Measurements from ENCODE around the gene KLHL3.
"Not testable (repeated sequence)": the region's sequence is repeated elsewhere in the genome, so short reads cannot be mapped to it uniquely, and the experiment has no call there.

Gene KLHL3

GRCh38 chr5:137647401-137647800, 88.5 kb downstream of the KLHL3 start:
- DNase-seq (ENCODE audit: low spot score), result no peak
- H2AFZ ChIP-seq (ENCODE audit: low read length), result no peak overlapping the region
- H3K18ac ChIP-seq (ENCODE audit: low read length), result peak overlapping the region; percentile 34
- H2BK5ac ChIP-seq (ENCODE audit: low read length), result no peak overlapping the region
- H4K8ac ChIP-seq (ENCODE audit: low read depth, low read length), result no peak overlapping the region
- H3K4me2 ChIP-seq (ENCODE audit: insufficient read depth, low read length, poor library complexity, severe bottlenecking), result peak overlapping the region; percentile 4
- H3K4me1 ChIP-seq (ENCODE audit: control insufficient read depth in 2 of 2, insufficient read depth in 1 of 2, low read depth in 1 of 2, low read length in 2 of 2), result no peaks in the 10 kb centered on the region
- H2BK15ac ChIP-seq (ENCODE audit: low read length), result no peak overlapping the region
- H3K27ac ChIP-seq (replicated peaks; ENCODE audit: low read length), result no peak overlapping the region
- H4K91ac ChIP-seq (ENCODE audit: low read depth, low read length, poor library complexity), result no peak overlapping the region
- H3K9ac ChIP-seq (ENCODE audit: low read depth, low read length, poor library complexity), result no peak overlapping the region
- H2BK120ac ChIP-seq (ENCODE audit: low read depth, low read length), result no peak overlapping the region
- H3K4ac ChIP-seq (ENCODE audit: low read length), result no peak overlapping the region
- H3K23ac ChIP-seq (ENCODE audit: low read depth, low read length, poor library complexity), result peak overlapping the region; percentile 52
- H3K14ac ChIP-seq (ENCODE audit: low read length), result no peak overlapping the region
- H3K9me3 ChIP-seq (replicated peaks in 1 of 2; ENCODE audit: control insufficient read depth in 2 of 2, insufficient read depth in 1 of 2, low read depth in 1 of 2, low read length in 2 of 2), result peaks cover 0 to 6% of the 10 kb centered on the region in 2 donors
- H3K79me1 ChIP-seq (ENCODE audit: low read depth, low read length), result no peaks in the 10 kb centered on the region
- H2BK12ac ChIP-seq (ENCODE audit: low read length), result no peak overlapping the region
- no peak overlapping the region for H2AK5ac ChIP-seq (ENCODE audit: low read depth, low read length)
- H3K4me3 ChIP-seq (ENCODE audit: low read length in 2 of 2), result no peak overlapping the region
- no peaks in the 10 kb centered on the region for H3K36me3 ChIP-seq (replicated peaks in 1 of 2; ENCODE audit: control insufficient read depth in 2 of 2, insufficient read depth in 2 of 2, low read length in 2 of 2)
- H3K27me3 ChIP-seq (ENCODE audit: control insufficient read depth in 3 of 3, insufficient read depth in 3 of 3, low read depth in 1 of 3, low read length in 3 of 3), result no peaks in the 10 kb centered on the region
- no CpG with 5 or more reads among the region's 11 CpGs for WGBS, 2 donors (ENCODE audit: extremely low coverage in 2 of 2, insufficient read length in 2 of 2, insufficient replicate concordance in 1 of 2)

GRCh38 chr5:137646761-137647160, 89.1 kb downstream of the KLHL3 start:
- H3K4me3 ChIP-seq (ENCODE audit: low read length in 2 of 2), result no peak overlapping the region
- no peak overlapping the region for H3K4me2 ChIP-seq (ENCODE audit: insufficient read depth, low read length, poor library complexity, severe bottlenecking)
- H3K4me1 ChIP-seq (ENCODE audit: control insufficient read depth in 2 of 2, insufficient read depth in 1 of 2, low read depth in 1 of 2, low read length in 2 of 2), result no peaks in the 10 kb centered on the region
- H4K91ac ChIP-seq (ENCODE audit: low read depth, low read length, poor library complexity), result no peak overlapping the region
- no peak overlapping the region for H3K23ac ChIP-seq (ENCODE audit: low read depth, low read length, poor library complexity)
- H2BK120ac ChIP-seq (ENCODE audit: low read depth, low read length), result no peak overlapping the region
- H3K27ac ChIP-seq (replicated peaks; ENCODE audit: low read length), result no peak overlapping the region
- peaks cover 0 to 6% of the 10 kb centered on the region in 2 donors for H3K9me3 ChIP-seq (replicated peaks in 1 of 2; ENCODE audit: control insufficient read depth in 2 of 2, insufficient read depth in 1 of 2, low read depth in 1 of 2, low read length in 2 of 2)
- no peaks in the 10 kb centered on the region for H3K27me3 ChIP-seq (ENCODE audit: control insufficient read depth in 3 of 3, insufficient read depth in 3 of 3, low read depth in 1 of 3, low read length in 3 of 3)
- H3K79me1 ChIP-seq (ENCODE audit: low read depth, low read length), result no peaks in the 10 kb centered on the region
- no peak for DNase-seq (ENCODE audit: low spot score)
- no peaks in the 10 kb centered on the region for H3K36me3 ChIP-seq (replicated peaks in 1 of 2; ENCODE audit: control insufficient read depth in 2 of 2, insufficient read depth in 2 of 2, low read length in 2 of 2)
- H2BK15ac ChIP-seq (ENCODE audit: low read length), result no peak overlapping the region
- H2BK12ac ChIP-seq (ENCODE audit: low read length), result no peak overlapping the region
- H2BK5ac ChIP-seq (ENCODE audit: low read length), result no peak overlapping the region
- no peak overlapping the region for H3K14ac ChIP-seq (ENCODE audit: low read length)
- no peak overlapping the region for H3K9ac ChIP-seq (ENCODE audit: low read depth, low read length, poor library complexity)
- no peak overlapping the region for H3K4ac ChIP-seq (ENCODE audit: low read length)
- WGBS, 2 donors (ENCODE audit: extremely low coverage in 2 of 2, insufficient read length in 2 of 2, insufficient replicate concordance in 1 of 2), result no CpG with 5 or more reads among the region's 2 CpGs
- H2AK5ac ChIP-seq (ENCODE audit: low read depth, low read length), result no peak overlapping the region
- H2AFZ ChIP-seq (ENCODE audit: low read length), result no peak overlapping the region
- H3K18ac ChIP-seq (ENCODE audit: low read length), result no peak overlapping the region
- H4K8ac ChIP-seq (ENCODE audit: low read depth, low read length), result no peak overlapping the region

- H3K9ac ChIP-seq (ENCODE audit: low read depth, low read length, poor library complexity); H2AK5ac ChIP-seq (ENCODE audit: low read depth, low read length); H3K36me3 ChIP-seq (replicated peaks in 1 of 2; ENCODE audit: control insufficient read depth in 2 of 2, insufficient read depth in 2 of 2, low read length in 2 of 2); H3K4ac ChIP-seq (ENCODE audit: low read length); H3K4me2 ChIP-seq (ENCODE audit: insufficient read depth, low read length, poor library complexity, severe bottlenecking); H3K27me3 ChIP-seq (ENCODE audit: control insufficient read depth in 3 of 3, insufficient read depth in 3 of 3, low read depth in 1 of 3, low read length in 3 of 3); H2BK5ac ChIP-seq (ENCODE audit: low read length); H3K18ac ChIP-seq (ENCODE audit: low read length); H4K91ac ChIP-seq (ENCODE audit: low read depth, low read length, poor library complexity); H3K4me3 ChIP-seq (ENCODE audit: low read length in 2 of 2); H3K27ac ChIP-seq (replicated peaks; ENCODE audit: low read length); H3K79me1 ChIP-seq (ENCODE audit: low read depth, low read length); DNase-seq (ENCODE audit: low spot score); H2BK120ac ChIP-seq (ENCODE audit: low read depth, low read length); H3K9me3 ChIP-seq (replicated peaks in 1 of 2; ENCODE audit: control insufficient read depth in 2 of 2, insufficient read depth in 1 of 2, low read depth in 1 of 2, low read length in 2 of 2); H4K8ac ChIP-seq (ENCODE audit: low read depth, low read length); H3K14ac ChIP-seq (ENCODE audit: low read length); H3K4me1 ChIP-seq (ENCODE audit: control insufficient read depth in 2 of 2, insufficient read depth in 1 of 2, low read depth in 1 of 2, low read length in 2 of 2); H2BK12ac ChIP-seq (ENCODE audit: low read length); H3K23ac ChIP-seq (ENCODE audit: low read depth, low read length, poor library complexity); H2BK15ac ChIP-seq (ENCODE audit: low read length); H2AFZ ChIP-seq (ENCODE audit: low read length): not testable (repeated sequence)
- WGBS, 2 donors (ENCODE audit: extremely low coverage in 2 of 2, insufficient read length in 2 of 2, insufficient replicate concordance in 1 of 2), result no CpG with 5 or more reads among the region's 2 CpGs
Measured at GRCh38 chr5:137643081-137643480, 92.8 kb downstream of the KLHL3 start.

GRCh38 chr5:137642091-137642490, 93.8 kb downstream of the KLHL3 start:
- WGBS, 2 donors (ENCODE audit: extremely low coverage in 2 of 2, insufficient read length in 2 of 2, insufficient replicate concordance in 1 of 2), result no CpG with 5 or more reads among the region's 4 CpGs
- no peak overlapping the region for H2BK15ac ChIP-seq (ENCODE audit: low read length)
- no peak overlapping the region for H3K9ac ChIP-seq (ENCODE audit: low read depth, low read length, poor library complexity)

More at GRCh38 chr5:137642091-137642490, 93.8 kb downstream of the KLHL3 start:
- Histone ChIP-seq H3K27me3 (ENCODE audit: control insufficient read depth in 3 of 3, insufficient read depth in 3 of 3, low read depth in 1 of 3, low read length in 3 of 3) (no peaks in the 10 kb centered on the region), H3K4me1 (ENCODE audit: control insufficient read depth in 2 of 2, insufficient read depth in 1 of 2, low read depth in 1 of 2, low read length in 2 of 2) (no peaks in the 10 kb centered on the region), H2AFZ (ENCODE audit: low read length) (no peak overlapping the region), H2BK120ac (ENCODE audit: low read depth, low read length) (no peak overlapping the region), H3K4me2 (ENCODE audit: insufficient read depth, low read length, poor library complexity, severe bottlenecking) (no peak overlapping the region), H2AK5ac (ENCODE audit: low read depth, low read length) (no peak overlapping the region), H3K4me3 (ENCODE audit: low read length in 2 of 2) (no peak overlapping the region), H2BK12ac (ENCODE audit: low read length) (no peak overlapping the region), H3K27ac (replicated peaks; ENCODE audit: low read length) (no peak overlapping the region), H4K8ac (ENCODE audit: low read depth, low read length) (no peak overlapping the region), H3K36me3 (replicated peaks in 1 of 2; ENCODE audit: control insufficient read depth in 2 of 2, insufficient read depth in 2 of 2, low read length in 2 of 2) (peaks cover 0 to 9% of the 10 kb centered on the region in 2 donors), H4K91ac (ENCODE audit: low read depth, low read length, poor library complexity) (no peak overlapping the region), H3K23ac (ENCODE audit: low read depth, low read length, poor library complexity) (no peak overlapping the region), H2BK5ac (ENCODE audit: low read length) (no peak overlapping the region), H3K79me1 (ENCODE audit: low read depth, low read length) (no peaks in the 10 kb centered on the region), H3K4ac (ENCODE audit: low read length) (no peak overlapping the region), H3K14ac (ENCODE audit: low read length) (no peak overlapping the region), H3K18ac (ENCODE audit: low read length) (no peak overlapping the region), H3K9me3 (replicated peaks in 1 of 2; ENCODE audit: control insufficient read depth in 2 of 2, insufficient read depth in 1 of 2, low read depth in 1 of 2, low read length in 2 of 2) (peaks cover 8 to 13% of the 10 kb centered on the region in 2 donors)
- no peak for DNase-seq (ENCODE audit: low spot score)

Measured in neuronal stem cell (in vitro differentiated cells).